ENCODE data around the gene NMT1.

- TF ChIP-seq CTCF (conservative IDR thresholded peaks at IDR 0.05) (no peak), EZH2 (IDR thresholded peaks at IDR 0.05; ENCODE audit: low read depth) (no peak)
Observed at GRCh38 chr17:45117848-45118646, 56.9 kb downstream of the NMT1 start.
